ENCODE results near the gene RAD51B.
"Not testable (repeated sequence)": the region's sequence is repeated elsewhere in the genome, so short reads cannot be mapped to it uniquely, and the experiment has no call there.

Gene RAD51B

DNA sequence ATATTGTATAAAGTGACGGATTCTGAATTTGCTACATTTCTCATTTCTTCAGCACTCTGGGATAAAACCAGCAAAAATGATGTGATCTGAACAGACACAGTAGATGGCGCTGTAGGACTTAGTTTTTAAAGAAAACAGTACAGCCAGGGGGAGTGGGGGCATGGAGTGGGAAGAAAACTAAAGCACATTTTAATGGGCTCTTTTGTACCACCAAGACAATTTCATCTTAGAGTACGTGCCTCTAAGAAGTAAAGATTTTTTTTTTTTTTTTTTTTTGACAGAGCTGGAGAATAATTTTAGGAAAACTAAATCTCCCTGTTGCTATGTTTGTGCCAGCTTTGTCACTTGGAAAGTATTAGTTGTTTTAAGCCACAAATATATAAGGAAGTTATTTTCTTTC, 124.4 kb downstream of the RAD51B start:
- peak; percentile 3 to 46 (median 11) for DNase-seq (ENCODE audit: low read depth in 3 of 3)

DNA sequence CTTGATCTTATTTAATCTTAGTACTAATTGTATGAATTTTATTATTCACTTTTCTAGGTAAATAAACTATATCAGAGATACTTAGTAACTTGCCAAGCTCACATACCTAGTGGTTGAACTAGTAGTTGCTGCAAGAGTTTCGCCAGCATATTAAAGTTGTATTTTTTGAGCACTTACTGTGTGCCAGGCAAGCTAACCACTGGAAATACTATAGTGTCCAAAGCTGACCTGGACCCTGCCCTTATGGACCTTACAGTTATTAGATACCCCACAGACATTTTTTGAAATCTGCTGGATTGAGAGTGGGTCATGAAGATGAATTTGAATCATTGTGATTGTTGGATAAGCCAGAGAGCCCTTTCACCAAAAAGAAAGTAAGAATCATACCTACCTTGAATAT, 125.0 kb downstream of the RAD51B start:
- DNase-seq (ENCODE audit: low read depth in 3 of 3) = no peak

DNA sequence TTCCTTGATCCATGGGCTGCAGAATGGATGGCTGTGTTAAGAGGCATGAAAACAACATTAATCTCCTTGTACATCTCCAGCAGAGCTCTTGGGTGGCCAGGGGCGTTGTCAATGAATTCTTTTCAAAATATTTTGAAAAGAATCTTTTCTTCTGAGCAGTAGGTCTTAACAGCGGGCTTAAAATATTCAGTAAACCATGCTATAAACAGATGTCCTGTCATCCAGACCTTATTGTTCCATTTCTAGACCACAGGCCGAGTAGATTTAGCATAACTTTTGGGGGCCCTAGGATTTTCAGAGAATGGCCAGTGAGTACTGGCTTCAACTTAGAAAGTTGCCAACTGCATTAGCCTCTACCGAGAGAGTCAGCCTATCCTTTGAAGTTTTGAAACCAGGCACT, 130.2 kb downstream of the RAD51B start:
- DNase-seq (ENCODE audit: low read depth in 3 of 3) = no peak

- DNase-seq (ENCODE audit: low read depth in 3 of 3) = no peak
Observed at GRCh38 chr14:67950386-67950785, 130.8 kb downstream of the RAD51B start.

DNA sequence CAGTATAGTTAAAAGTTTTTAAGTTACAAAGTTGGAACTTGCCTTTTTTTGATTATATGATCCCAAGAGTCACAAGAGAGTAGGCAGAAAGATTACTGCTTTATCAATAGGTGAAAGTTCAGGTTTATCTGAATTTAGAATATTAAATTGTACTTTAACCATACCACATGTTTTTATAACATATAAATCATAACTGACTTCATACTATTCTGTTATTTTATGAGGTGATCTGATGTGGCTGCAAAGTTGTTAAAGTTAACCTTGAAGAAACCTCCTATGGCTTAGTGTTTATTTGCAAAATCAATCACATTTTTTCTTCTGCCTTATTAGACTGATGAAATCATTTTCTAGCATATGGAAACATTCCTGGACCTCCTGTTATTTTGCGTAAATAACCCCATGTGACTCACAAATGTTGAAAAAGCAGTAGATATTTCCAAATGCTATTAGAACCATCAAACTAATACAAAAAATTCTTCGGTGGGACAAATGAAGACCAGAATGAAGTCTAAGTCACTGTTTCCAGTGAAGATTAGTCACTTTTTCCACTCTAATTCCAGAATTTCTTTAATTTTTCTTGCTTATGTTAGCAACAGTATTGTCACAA, 132.1 kb downstream of the RAD51B start:
- DNase-seq (ENCODE audit: low read depth in 3 of 3) = no peak

- DNase-seq (ENCODE audit: low read depth in 3 of 3) = no peak
Observed at GRCh38 chr14:67952381-67952780, 132.8 kb downstream of the RAD51B start.

- DNase-seq (ENCODE audit: low read depth in 3 of 3) = no peak
Observed at GRCh38 chr14:67952786-67953185, 133.2 kb downstream of the RAD51B start.

GRCh38 chr14:67955261-67955660, 135.7 kb downstream of the RAD51B start:
- no peak for DNase-seq (ENCODE audit: low read depth in 3 of 3)

- DNase-seq (ENCODE audit: low read depth in 3 of 3) = no peak
Observed at GRCh38 chr14:67957946-67958345, 138.4 kb downstream of the RAD51B start.

DNA sequence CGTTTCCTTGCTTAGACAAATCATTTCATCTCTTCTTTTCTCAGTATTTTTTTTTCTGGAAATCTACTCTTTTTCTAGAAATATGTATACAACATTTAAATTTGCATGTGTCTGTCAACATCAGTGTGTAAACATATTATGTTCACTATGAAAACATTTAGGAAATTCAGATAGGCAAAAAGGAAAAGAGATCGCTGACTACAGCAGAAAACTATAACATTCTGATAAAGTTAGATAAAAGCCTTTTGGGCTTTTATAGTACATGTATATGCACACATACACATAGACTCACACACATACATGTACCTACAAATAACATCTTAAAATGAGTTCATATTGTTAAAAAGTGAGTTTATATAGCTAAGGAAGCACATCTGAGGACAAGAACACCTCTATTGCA, 142.1 kb downstream of the RAD51B start:
- no peak for DNase-seq (ENCODE audit: low read depth in 3 of 3)

DNA sequence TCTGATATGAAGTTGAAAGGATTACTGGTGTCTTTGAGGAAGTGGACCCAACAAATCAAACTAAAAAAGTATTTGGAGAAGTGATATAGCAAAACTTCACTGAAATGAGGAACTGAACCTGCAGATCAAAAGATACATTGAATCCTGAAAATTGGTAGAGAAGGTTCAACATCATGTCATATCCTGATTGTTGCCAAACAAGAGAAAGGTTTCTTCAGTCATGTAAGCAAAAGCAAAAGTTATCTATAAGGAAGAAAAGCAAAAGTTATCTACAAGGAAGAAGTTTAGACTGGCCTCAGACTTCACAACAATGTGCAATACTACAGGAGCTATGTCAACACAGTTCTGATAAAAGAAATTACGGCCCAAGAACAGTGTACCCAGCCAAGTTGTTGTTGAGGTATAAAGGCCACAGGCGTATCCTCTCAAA, 142.7 kb downstream of the RAD51B start:
- no peak for DNase-seq (ENCODE audit: low read depth in 3 of 3)

- no peak for DNase-seq (ENCODE audit: low read depth in 3 of 3)
Observed at GRCh38 chr14:67963545-67963944, 144.0 kb downstream of the RAD51B start.

DNA sequence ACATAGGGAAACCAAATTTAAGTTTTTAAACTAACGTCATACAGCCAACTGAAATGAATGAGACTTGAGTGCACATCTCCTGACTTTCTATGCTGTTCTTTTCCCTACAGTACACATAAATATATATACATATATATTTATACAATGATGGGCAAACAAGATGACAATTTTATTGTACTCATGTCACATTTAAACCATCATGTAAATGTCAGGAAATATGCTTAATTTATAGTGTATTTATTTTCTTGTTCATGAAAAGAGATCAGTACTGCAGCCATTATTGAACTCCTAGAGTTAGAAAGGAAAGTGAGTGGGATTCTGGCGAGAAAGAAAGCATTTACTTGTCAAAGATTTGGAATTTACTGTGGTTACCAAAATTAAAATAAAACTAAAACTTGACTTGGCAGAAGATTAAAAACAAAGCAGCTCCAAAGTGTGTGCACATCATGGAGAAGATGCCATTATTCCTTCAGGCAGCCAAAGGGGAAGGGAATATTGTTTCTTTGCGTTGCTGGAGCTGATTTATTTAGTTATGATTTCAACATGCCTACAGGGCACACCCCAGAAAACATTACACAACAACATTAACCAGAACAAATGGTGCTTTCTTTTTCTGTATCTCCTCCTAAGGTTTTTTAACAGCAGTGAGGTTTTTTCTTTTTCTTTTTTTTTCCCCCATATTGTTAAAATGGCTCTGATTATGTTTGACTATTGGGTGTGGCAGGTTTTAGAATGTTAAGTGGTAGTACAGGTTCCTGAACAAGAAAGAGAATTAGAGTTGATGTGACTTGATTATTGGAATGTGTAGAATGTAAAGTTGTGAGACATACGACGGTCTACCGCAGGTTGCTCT, 144.6 kb downstream of the RAD51B start:
- no peak for DNase-seq (ENCODE audit: low read depth in 3 of 3)

GRCh38 chr14:67965696-67966095, 146.1 kb downstream of the RAD51B start:
- no peak for DNase-seq (ENCODE audit: low read depth in 3 of 3)

DNA sequence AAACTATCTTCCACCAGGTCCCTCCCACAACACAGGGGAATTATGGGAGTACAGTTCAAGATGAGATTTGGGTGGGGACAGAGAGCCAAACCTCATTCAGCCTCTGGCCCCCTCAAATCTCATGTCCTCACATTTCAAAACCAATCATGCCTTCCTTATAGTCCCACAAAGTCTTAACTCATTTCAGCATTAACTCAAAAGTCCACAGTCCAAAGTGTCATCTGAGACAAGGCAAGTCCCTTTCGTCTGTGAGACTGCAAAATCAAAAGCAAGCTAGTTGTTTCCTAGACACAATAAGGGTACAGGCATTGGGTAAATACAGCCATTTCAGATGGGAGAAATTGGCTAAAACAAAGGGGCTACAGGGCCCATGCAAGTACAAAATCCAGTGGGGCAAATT, 147.6 kb downstream of the RAD51B start:
- no peak for DNase-seq (ENCODE audit: low read depth in 3 of 3)

- DNase-seq (ENCODE audit: low read depth in 3 of 3) = not testable (repeated sequence)
Observed at GRCh38 chr14:67967970-67968369, 148.4 kb downstream of the RAD51B start.

GRCh38 chr14:67970923-67971322, 151.3 kb downstream of the RAD51B start:
- DNase-seq (ENCODE audit: low read depth in 3 of 3) = no peak

DNA sequence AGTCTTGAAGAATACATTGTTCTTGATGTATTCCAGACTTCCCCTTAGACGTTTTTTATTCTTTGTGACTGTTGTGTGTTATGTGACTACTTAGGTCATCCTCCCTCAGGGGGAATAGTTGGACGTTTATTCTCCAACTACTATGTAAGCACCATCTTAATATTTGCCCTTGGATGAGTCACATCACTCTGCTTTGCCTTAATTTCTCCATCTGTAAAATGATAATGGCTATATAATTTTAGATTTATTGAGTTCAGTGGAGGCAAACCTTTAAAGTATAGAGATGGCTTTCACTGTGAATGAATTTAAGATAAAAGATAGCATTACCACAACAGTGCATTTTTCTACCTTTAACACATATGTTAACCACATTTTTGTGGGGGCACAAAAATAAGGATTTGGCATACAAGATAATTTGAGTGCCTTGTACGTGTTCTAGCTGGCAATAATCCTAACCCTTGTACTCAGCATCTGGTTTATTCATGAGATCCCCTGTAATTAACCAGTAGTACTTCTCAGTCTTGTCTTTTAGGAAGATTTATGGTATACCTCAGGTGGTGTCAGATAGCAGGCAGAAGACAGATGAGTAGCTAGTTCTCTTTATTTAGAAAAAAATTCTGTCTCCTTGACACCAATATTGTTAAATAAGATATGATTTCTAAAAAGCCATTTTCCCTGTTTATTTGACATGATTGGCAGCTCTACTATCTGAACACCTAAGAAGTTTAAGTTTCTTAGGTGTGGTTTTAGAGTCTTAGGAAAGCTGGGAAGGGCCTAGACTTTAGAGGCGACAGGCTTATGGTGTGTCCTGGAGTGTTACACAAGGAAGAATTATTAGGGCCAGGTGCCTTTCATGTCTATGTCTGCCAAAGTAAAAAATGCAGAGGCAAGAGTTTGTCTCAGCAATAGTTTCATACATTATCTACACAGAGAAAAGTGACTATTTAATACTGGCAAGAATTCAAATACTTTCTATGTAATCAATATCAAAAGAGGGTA, 152.3 kb downstream of the RAD51B start:
- DNase-seq (ENCODE audit: low read depth in 3 of 3) = no peak

GRCh38 chr14:67973436-67973835, 153.9 kb downstream of the RAD51B start:
- no peak for DNase-seq (ENCODE audit: low read depth in 3 of 3)

- DNase-seq (ENCODE audit: low read depth in 3 of 3) = no peak
Observed at GRCh38 chr14:67975470-67975869, 155.9 kb downstream of the RAD51B start.

DNA sequence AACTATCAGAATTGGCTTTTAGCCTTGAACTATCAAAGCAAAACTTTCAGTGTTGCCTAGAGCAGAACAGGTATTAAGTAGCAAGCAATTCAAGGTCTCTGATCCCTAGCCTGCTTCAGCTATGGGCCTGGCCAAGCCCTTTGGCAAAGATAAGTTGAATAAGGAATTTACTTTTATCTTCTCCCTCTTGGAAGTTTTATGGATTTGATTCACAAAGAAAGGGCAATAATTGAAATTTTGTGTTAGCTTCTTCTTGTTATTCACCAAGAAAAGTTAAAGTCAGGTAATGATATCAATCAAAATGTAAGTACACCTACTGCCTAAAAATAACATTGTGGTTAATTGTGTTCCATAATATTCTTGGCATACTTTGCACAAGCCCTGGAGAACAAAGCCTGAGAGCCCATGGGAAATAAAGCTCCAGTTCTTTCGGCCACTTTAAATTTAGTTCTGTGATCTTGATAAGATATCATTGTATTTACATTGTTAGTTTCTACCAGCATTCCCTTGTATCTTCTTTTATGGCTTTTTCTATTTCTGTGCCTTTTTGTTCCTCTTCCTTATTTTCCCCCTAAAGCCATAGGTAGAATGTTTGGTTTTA, 158.0 kb downstream of the RAD51B start:
- DNase-seq (ENCODE audit: low read depth in 3 of 3) = no peak

- DNase-seq (ENCODE audit: low read depth in 3 of 3) = no peak
Observed at GRCh38 chr14:67978749-67979148, 159.2 kb downstream of the RAD51B start.
